Measurements from ENCODE around the gene ACVR2B.

DNA sequence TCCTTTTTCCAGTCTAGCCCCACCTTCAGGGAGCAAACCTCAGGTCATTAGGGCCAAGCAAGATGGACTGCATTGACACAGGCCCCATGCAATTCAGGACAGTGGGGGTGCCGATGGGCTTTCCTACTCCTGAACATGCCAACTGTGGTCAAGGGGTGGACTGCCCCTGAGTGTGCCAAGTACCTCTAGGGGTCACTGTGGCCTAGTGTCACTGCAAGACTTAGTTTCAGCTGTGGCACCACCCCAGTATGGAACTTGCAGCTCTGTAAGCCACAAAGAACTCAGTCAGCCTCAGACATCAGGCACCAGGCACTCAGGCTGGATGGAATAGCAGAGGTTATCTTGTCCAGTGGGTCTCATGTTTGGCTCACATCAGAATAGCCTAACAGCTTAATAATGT is 74.8 kb downstream of the ACVR2B start:
- TF ChIP-seq POLR2A (IDR thresholded peaks at IDR 0.05; ENCODE audit: low read depth, low read length), result no peak
- no peak for TF ChIP-seq SPI1 (IDR thresholded peaks at IDR 0.05; ENCODE audit: low read depth, low read length)
- TF ChIP-seq POLR2AphosphoS5 (IDR thresholded peaks at IDR 0.05; ENCODE audit: low read depth, low read length), result no peak
- TF ChIP-seq TAF1 (IDR thresholded peaks at IDR 0.05; ENCODE audit: low read depth, low read length), result no peak
